ENCODE measurements around the gene ATG16L1. TPM values are rescaled to one million over a fixed set of nuclear protein-coding genes. Genes with fewer than 3 reads are reported as not detected.

ATG16L1 gene
- total RNA-seq, 2 experiments from 2014 or later, result 62.8 to 63.8 TPM

GRCh38 chr2:233267516-233268245 lies 16.2 kb downstream of the ATG16L1 start:
- peak overlapping the region; percentile 70 for H3K4me3 Mint-ChIP-seq
- CTCF ChIA-PET, result interaction anchor here (1.0 to 8.7 kb wide), 13 partner anchors 9 to 214 kb away, joined by 3 to 93 read pairs (median 4); partner anchors contain the start of genes ATG16L1 and DGKD
- H3K36me3 Mint-ChIP-seq, result peaks cover 71% of the 10 kb centered on the region
- H3K27me3 Mint-ChIP-seq, result no peaks in the 10 kb centered on the region
- peak overlapping the region; percentile 98 for H3K27ac Mint-ChIP-seq
- ATAC-seq (peak; percentile 94), DNase-seq (peak; percentile 96)
- no peaks in the 10 kb centered on the region for H3K9me3 Mint-ChIP-seq (ENCODE audit: low read depth)
- peaks cover 71% of the 10 kb centered on the region for H3K4me1 Mint-ChIP-seq

- peaks cover 79% of the 10 kb centered on the region for H3K4me1 Mint-ChIP-seq
- H3K27me3 Mint-ChIP-seq, result no peaks in the 10 kb centered on the region
- peaks cover 81% of the 10 kb centered on the region for H3K36me3 Mint-ChIP-seq
- H3K4me3 Mint-ChIP-seq, result peak overlapping the region; percentile 60
- DNase-seq, result no peak
- peak overlapping the region; percentile 98 for H3K27ac Mint-ChIP-seq
- ATAC-seq, result no peak
- CTCF ChIA-PET, result interaction anchor here (0.6 to 1.8 kb wide), 12 partner anchors 14 to 216 kb away, joined by 3 to 8 read pairs (median 4); partner anchors contain the start of gene ATG16L1
- H3K9me3 Mint-ChIP-seq (ENCODE audit: low read depth), result no peaks in the 10 kb centered on the region
Observed at GRCh38 chr2:233270366-233270765, 18.9 kb downstream of the ATG16L1 start.

- ATAC-seq (no peak), DNase-seq (no peak)
- H3K27ac Mint-ChIP-seq, result peak overlapping the region; percentile 98
- H3K27me3 Mint-ChIP-seq, result no peaks in the 10 kb centered on the region
- H3K4me1 Mint-ChIP-seq, result peaks cover 76% of the 10 kb centered on the region
- peak overlapping the region; percentile 60 for H3K4me3 Mint-ChIP-seq
- H3K9me3 Mint-ChIP-seq (ENCODE audit: low read depth), result no peaks in the 10 kb centered on the region
- H3K36me3 Mint-ChIP-seq, result peaks cover 84% of the 10 kb centered on the region
- CTCF ChIA-PET, result interaction anchor here (0.6 to 1.8 kb wide), 12 partner anchors 14 to 217 kb away, joined by 3 to 8 read pairs (median 4); partner anchors contain the start of gene ATG16L1
Observed at GRCh38 chr2:233270951-233271350, 19.5 kb downstream of the ATG16L1 start.

- Mint-ChIP-seq H3K9me3 (ENCODE audit: low read depth) (no peaks in the 10 kb centered on the region), H3K4me3 (no peak overlapping the region)
Observed at GRCh38 chr2:233271693-233272092, 20.2 kb downstream of the ATG16L1 start.

GRCh38 chr2:233273120-233273519 lies 21.6 kb downstream of the ATG16L1 start:
- DNase-seq (peak; percentile 68), ATAC-seq (peak; percentile 32)
- Mint-ChIP-seq H3K36me3 (peaks cover 83% of the 10 kb centered on the region), H3K4me1 (peaks cover 54% of the 10 kb centered on the region), H3K9me3 (ENCODE audit: low read depth) (no peaks in the 10 kb centered on the region), H3K27ac (peak overlapping the region; percentile 79), H3K27me3 (no peaks in the 10 kb centered on the region), H3K4me3 (no peak overlapping the region)
- CTCF ChIA-PET, result no interaction called here

More at GRCh38 chr2:233271693-233272092, 20.2 kb downstream of the ATG16L1 start:
- DNase-seq, result no peak
- no peak for ATAC-seq
- Mint-ChIP-seq H3K36me3 (peaks cover 80% of the 10 kb centered on the region), H3K27me3 (no peaks in the 10 kb centered on the region), H3K4me1 (peaks cover 68% of the 10 kb centered on the region), H3K27ac (peak overlapping the region; percentile 62)
- CTCF ChIA-PET, result interaction anchor here (1.1 kb wide), 1 partner anchor 109 kb away, joined by 3 read pairs; no protein-coding TSS in a partner anchor

- peaks cover 34% of the 10 kb centered on the region for H3K4me1 Mint-ChIP-seq
- no peaks in the 10 kb centered on the region for H3K9me3 Mint-ChIP-seq (ENCODE audit: low read depth)
- no peak overlapping the region for H3K27ac Mint-ChIP-seq
- DNase-seq, result no peak
- H3K36me3 Mint-ChIP-seq, result peaks cover 73% of the 10 kb centered on the region
- CTCF ChIA-PET, result interaction anchor here (1.5 kb wide), 1 partner anchor 129 kb away, joined by 3 read pairs; no protein-coding TSS in a partner anchor
- ATAC-seq, result no peak
- H3K27me3 Mint-ChIP-seq, result no peaks in the 10 kb centered on the region
- H3K4me3 Mint-ChIP-seq, result no peak overlapping the region
Observed at GRCh38 chr2:233275223-233275622, 23.8 kb downstream of the ATG16L1 start.

GRCh38 chr2:233278921-233279320 lies 27.4 kb downstream of the ATG16L1 start:
- H3K36me3 Mint-ChIP-seq, result peaks cover 66% of the 10 kb centered on the region
- H3K4me3 Mint-ChIP-seq, result no peak overlapping the region
- ATAC-seq, result no peak

GRCh38 chr2:233280114-233280693 lies 28.7 kb downstream of the ATG16L1 start:
- CTCF ChIA-PET, result interaction anchor here (1.8 kb wide), 1 partner anchor 163 kb away, joined by 4 read pairs; no protein-coding TSS in a partner anchor
- no peaks in the 10 kb centered on the region for H3K27me3 Mint-ChIP-seq
- DNase-seq, result no peak
- H3K4me1 Mint-ChIP-seq, result peaks cover 3% of the 10 kb centered on the region
- no peak overlapping the region for H3K4me3 Mint-ChIP-seq
- no peak overlapping the region for H3K27ac Mint-ChIP-seq
- H3K36me3 Mint-ChIP-seq, result peaks cover 60% of the 10 kb centered on the region
- no peaks in the 10 kb centered on the region for H3K9me3 Mint-ChIP-seq (ENCODE audit: low read depth)
- ATAC-seq, result no peak

More at GRCh38 chr2:233278921-233279320, 27.4 kb downstream of the ATG16L1 start:
- DNase-seq, result no peak
- H3K27me3 Mint-ChIP-seq, result no peaks in the 10 kb centered on the region
- CTCF ChIA-PET, result interaction anchor here (0.6 to 1.2 kb wide), 2 partner anchors 32 to 552 kb away, joined by 3 read pairs; no protein-coding TSS in a partner anchor
- H3K4me1 Mint-ChIP-seq, result peaks cover 4% of the 10 kb centered on the region
- H3K9me3 Mint-ChIP-seq (ENCODE audit: low read depth), result no peaks in the 10 kb centered on the region
- no peak overlapping the region for H3K27ac Mint-ChIP-seq

- H3K27ac Mint-ChIP-seq, result peak overlapping the region; percentile 50
- no peak for DNase-seq
- H3K9me3 Mint-ChIP-seq (ENCODE audit: low read depth), result no peaks in the 10 kb centered on the region
- peaks cover 58% of the 10 kb centered on the region for H3K36me3 Mint-ChIP-seq
- CTCF ChIA-PET, result interaction anchor here (1.8 kb wide), 1 partner anchor 162 kb away, joined by 4 read pairs; no protein-coding TSS in a partner anchor
- ATAC-seq, result no peak
- no peaks in the 10 kb centered on the region for H3K27me3 Mint-ChIP-seq
- H3K4me1 Mint-ChIP-seq, result peaks cover 3% of the 10 kb centered on the region
- no peak overlapping the region for H3K4me3 Mint-ChIP-seq
Observed at GRCh38 chr2:233281553-233281952, 30.1 kb downstream of the ATG16L1 start.

- Mint-ChIP-seq H3K27me3 (no peaks in the 10 kb centered on the region), H3K36me3 (peaks cover 62% of the 10 kb centered on the region), H3K27ac (peak overlapping the region; percentile 50), H3K9me3 (ENCODE audit: low read depth) (no peaks in the 10 kb centered on the region), H3K4me1 (peaks cover 3% of the 10 kb centered on the region), H3K4me3 (no peak overlapping the region)
- no peak for DNase-seq
- CTCF ChIA-PET, result interaction anchor here (1.8 kb wide), 1 partner anchor 161 kb away, joined by 4 read pairs; no protein-coding TSS in a partner anchor
- no peak for ATAC-seq
Observed at GRCh38 chr2:233281992-233282603, 30.6 kb downstream of the ATG16L1 start.

- no peak for DNase-seq
- no peak overlapping the region for H3K4me3 Mint-ChIP-seq
- ATAC-seq, result no peak
- no peak overlapping the region for H3K27ac Mint-ChIP-seq
- no peaks in the 10 kb centered on the region for H3K9me3 Mint-ChIP-seq (ENCODE audit: low read depth)
- H3K4me1 Mint-ChIP-seq, result peaks cover 3% of the 10 kb centered on the region
- peaks cover 62% of the 10 kb centered on the region for H3K36me3 Mint-ChIP-seq
- H3K27me3 Mint-ChIP-seq, result no peaks in the 10 kb centered on the region
- CTCF ChIA-PET, result no interaction called here
Observed at GRCh38 chr2:233285921-233286320, 34.4 kb downstream of the ATG16L1 start.

- H3K4me1 Mint-ChIP-seq, result no peaks in the 10 kb centered on the region
- ATAC-seq (no peak), DNase-seq (no peak)
- CTCF ChIA-PET, result interaction anchor here (1.4 kb wide), 2 partner anchors 19 to 156 kb away, joined by 3 read pairs; no protein-coding TSS in a partner anchor
- no peaks in the 10 kb centered on the region for H3K9me3 Mint-ChIP-seq (ENCODE audit: low read depth)
- peak overlapping the region; percentile 4 for H3K27ac Mint-ChIP-seq
- H3K4me3 Mint-ChIP-seq, result no peak overlapping the region
- peaks cover 61% of the 10 kb centered on the region for H3K36me3 Mint-ChIP-seq
- no peaks in the 10 kb centered on the region for H3K27me3 Mint-ChIP-seq
Observed at GRCh38 chr2:233287871-233288270, 36.4 kb downstream of the ATG16L1 start.

- no peak overlapping the region for H3K27ac Mint-ChIP-seq
- no peaks in the 10 kb centered on the region for H3K4me1 Mint-ChIP-seq
- no peak overlapping the region for H3K4me3 Mint-ChIP-seq
- H3K27me3 Mint-ChIP-seq, result no peaks in the 10 kb centered on the region
- H3K36me3 Mint-ChIP-seq, result peaks cover 64% of the 10 kb centered on the region
- DNase-seq, result no peak
- no peaks in the 10 kb centered on the region for H3K9me3 Mint-ChIP-seq (ENCODE audit: low read depth)
- CTCF ChIA-PET, result interaction anchor here (1.4 kb wide), 1 partner anchor 155 kb away, joined by 3 read pairs; no protein-coding TSS in a partner anchor
- ATAC-seq, result no peak
Observed at GRCh38 chr2:233288663-233289062, 37.2 kb downstream of the ATG16L1 start.

Measured in activated CD8-positive, alpha-beta memory T cell treated with anti-CD3 and anti-CD28 coated beads, Interleukin-2, amount 10 ng/mL, durations not matched to agents 7 days and 5 days (primary cell).